ENCODE measurements around the gene PGGHG. TPM values are rescaled to one million over a fixed set of nuclear protein-coding genes. Genes with fewer than 3 reads are reported as not detected.

PGGHG gene
- polyA plus RNA-seq, 3 donors = 1.6 to 82.9 (median 2.1) TPM

DNA sequence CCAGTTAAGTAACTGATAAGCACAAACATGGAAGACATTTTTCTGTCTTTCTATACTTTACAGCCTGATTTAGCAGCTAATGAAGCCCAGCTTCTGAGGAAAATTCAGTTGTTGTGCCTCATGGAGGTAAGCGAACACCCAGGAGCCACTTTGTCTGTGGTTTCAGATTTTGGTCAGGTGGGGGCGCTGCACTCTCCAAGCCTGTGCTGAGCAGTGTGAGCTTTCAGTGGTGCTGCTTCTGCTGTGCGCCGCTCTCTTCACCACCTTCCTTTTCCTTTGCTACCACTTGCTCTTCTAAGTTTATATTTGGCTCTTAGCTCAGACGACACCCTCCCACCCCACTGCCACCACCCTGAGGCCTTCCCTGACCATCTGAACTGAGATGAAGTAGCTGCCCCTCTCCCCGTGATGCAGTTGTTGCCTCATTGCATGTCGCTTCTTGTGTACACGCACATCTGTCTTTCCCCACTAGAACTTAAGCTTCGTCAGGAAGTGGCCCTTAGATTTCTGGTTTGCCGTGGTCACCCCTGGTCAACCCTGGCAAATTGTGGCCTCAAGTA lies 38.1 kb upstream of the PGGHG start:
- no peaks in the 10 kb centered on the region for H3K27me3 ChIP-seq (ENCODE audit: control insufficient read depth in 2 of 2, insufficient read depth in 2 of 2, low read length in 2 of 2)
- Mint-ChIP-seq H3K4me3 (no peak overlapping the region), H3K36me3 (peaks cover 75 to 81% of the 10 kb centered on the region in 2 donors), H3K9me3 (no peaks in the 10 kb centered on the region), H3K27me3 (ENCODE audit: low read depth in 3 of 3) (no peaks in the 10 kb centered on the region), H3K27ac (peak overlapping the region in 3 of 7 donors; percentile 60 to 84 (median 65)), H3K4me1 (no peaks in the 10 kb centered on the region)
- no peaks in the 10 kb centered on the region for H3K4me1 ChIP-seq (ENCODE audit: control insufficient read depth in 1 of 2, insufficient read depth in 2 of 2, low read length in 2 of 2)
- intact Hi-C loops (cut with micrococcal nuclease) = loop anchor here (5.0 kb wide), 4 partner anchors 36 to 106 kb away; partner anchors contain the start of genes IFITM2 (in 1 of the 2) and PGGHG (in 1 of the 2)
- H3K9ac ChIP-seq (ENCODE audit: insufficient read depth, low read length, poor library complexity, severe bottlenecking) = no peak overlapping the region
- H3K79me2 ChIP-seq (ENCODE audit: insufficient read depth, low read length) = no peaks in the 10 kb centered on the region
- TF ChIP-seq, protein P1, sequence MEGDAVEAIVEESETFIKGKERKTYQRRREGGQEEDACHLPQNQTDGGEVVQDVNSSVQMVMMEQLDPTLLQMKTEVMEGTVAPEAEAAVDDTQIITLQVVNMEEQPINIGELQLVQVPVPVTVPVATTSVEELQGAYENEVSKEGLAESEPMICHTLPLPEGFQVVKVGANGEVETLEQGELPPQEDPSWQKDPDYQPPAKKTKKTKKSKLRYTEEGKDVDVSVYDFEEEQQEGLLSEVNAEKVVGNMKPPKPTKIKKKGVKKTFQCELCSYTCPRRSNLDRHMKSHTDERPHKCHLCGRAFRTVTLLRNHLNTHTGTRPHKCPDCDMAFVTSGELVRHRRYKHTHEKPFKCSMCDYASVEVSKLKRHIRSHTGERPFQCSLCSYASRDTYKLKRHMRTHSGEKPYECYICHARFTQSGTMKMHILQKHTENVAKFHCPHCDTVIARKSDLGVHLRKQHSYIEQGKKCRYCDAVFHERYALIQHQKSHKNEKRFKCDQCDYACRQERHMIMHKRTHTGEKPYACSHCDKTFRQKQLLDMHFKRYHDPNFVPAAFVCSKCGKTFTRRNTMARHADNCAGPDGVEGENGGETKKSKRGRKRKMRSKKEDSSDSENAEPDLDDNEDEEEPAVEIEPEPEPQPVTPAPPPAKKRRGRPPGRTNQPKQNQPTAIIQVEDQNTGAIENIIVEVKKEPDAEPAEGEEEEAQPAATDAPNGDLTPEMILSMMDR (IDR thresholded peaks at IDR 0.05) = peak; percentile 79
- H3K4me3 ChIP-seq (replicated peaks in 1 of 3; ENCODE audit: low read depth in 2 of 3, low read length in 3 of 3) = no peak overlapping the region
- WGBS (ENCODE audit: insufficient coverage) = 92% methylated on average over 5 of the region's 10 CpGs
- H3K9me3 ChIP-seq (replicated peaks in 1 of 2; ENCODE audit: control insufficient read depth in 1 of 2, insufficient read depth in 1 of 2, low read length in 2 of 2) = no peaks in the 10 kb centered on the region
- H3K27ac ChIP-seq (ENCODE audit: low read depth in 1 of 2, low read length in 2 of 2) = no peak overlapping the region
- peak; percentile 43 to 59 (median 57) for DNase-seq
- H3K36me3 ChIP-seq (replicated peaks in 1 of 2; ENCODE audit: control insufficient read depth in 1 of 2, insufficient read depth in 2 of 2, low read length in 2 of 2) = peaks cover 78 to 80% of the 10 kb centered on the region in 2 donors
- H2AFZ ChIP-seq (ENCODE audit: insufficient read depth, low read depth, low read length, poor library complexity, severe bottlenecking) = no peak overlapping the region
- peaks cover 5% of the 10 kb centered on the region for H4K20me1 ChIP-seq (ENCODE audit: insufficient read depth, low read length)
- no peak overlapping the region for H3K4me2 ChIP-seq (replicated peaks; ENCODE audit: extremely low read depth, low read length, poor library complexity, severe bottlenecking)

DNA sequence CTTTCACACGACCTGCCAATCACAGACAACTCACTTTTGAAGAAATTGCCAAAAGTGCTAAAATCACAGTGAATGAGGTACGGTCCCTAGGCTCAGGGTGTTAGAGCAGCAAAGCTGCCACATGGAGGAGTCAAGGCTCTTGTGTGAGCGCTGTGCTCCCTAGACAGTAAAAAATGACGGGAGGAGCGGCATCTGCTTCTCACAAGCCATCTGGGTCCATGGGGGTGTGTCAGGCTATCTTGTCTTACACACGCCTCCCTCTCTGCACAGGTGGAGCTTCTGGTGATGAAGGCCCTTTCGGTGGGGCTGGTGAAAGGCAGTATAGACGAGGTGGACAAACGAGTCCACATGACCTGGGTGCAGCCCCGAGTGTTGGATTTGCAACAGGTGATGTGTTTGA lies 37.4 kb upstream of the PGGHG start:
- no peaks in the 10 kb centered on the region for H3K27me3 ChIP-seq (ENCODE audit: control insufficient read depth in 2 of 2, insufficient read depth in 2 of 2, low read length in 2 of 2)
- no peaks in the 10 kb centered on the region for H3K27me3 Mint-ChIP-seq (ENCODE audit: low read depth in 3 of 3)
- TF ChIP-seq, protein P1 (IDR thresholded peaks at IDR 0.05) = no peak
- H3K79me2 ChIP-seq (ENCODE audit: insufficient read depth, low read length) = no peaks in the 10 kb centered on the region
- H3K27ac Mint-ChIP-seq = peak overlapping the region in 1 of 7 donors; percentile 54
- intact Hi-C loops (cut with micrococcal nuclease) = loop anchor here (5.0 kb wide), 4 partner anchors 36 to 106 kb away; partner anchors contain the start of genes IFITM2 (in 1 of the 2) and PGGHG (in 1 of the 2)
- peaks cover 71 to 72% of the 10 kb centered on the region in 2 donors for H3K36me3 ChIP-seq (replicated peaks in 1 of 2; ENCODE audit: control insufficient read depth in 1 of 2, insufficient read depth in 2 of 2, low read length in 2 of 2)
- 91% methylated on average over 4 of the region's 10 CpGs for WGBS (ENCODE audit: insufficient coverage)
- H3K4me3 ChIP-seq (replicated peaks in 1 of 3; ENCODE audit: low read depth in 2 of 3, low read length in 3 of 3) = no peak overlapping the region
- no peak overlapping the region for H2AFZ ChIP-seq (ENCODE audit: insufficient read depth, low read depth, low read length, poor library complexity, severe bottlenecking)
- H3K9me3 Mint-ChIP-seq = no peaks in the 10 kb centered on the region
- H3K9ac ChIP-seq (ENCODE audit: insufficient read depth, low read length, poor library complexity, severe bottlenecking) = no peak overlapping the region
- no peaks in the 10 kb centered on the region for H4K20me1 ChIP-seq (ENCODE audit: insufficient read depth, low read length)
- H3K4me2 ChIP-seq (replicated peaks; ENCODE audit: extremely low read depth, low read length, poor library complexity, severe bottlenecking) = no peak overlapping the region
- no peak overlapping the region for H3K4me3 Mint-ChIP-seq
- H3K36me3 Mint-ChIP-seq = peaks cover 67 to 74% of the 10 kb centered on the region in 2 donors
- H3K4me1 ChIP-seq (ENCODE audit: control insufficient read depth in 1 of 2, insufficient read depth in 2 of 2, low read length in 2 of 2) = no peaks in the 10 kb centered on the region
- no peak overlapping the region for H3K27ac ChIP-seq (ENCODE audit: low read depth in 1 of 2, low read length in 2 of 2)
- no peak for DNase-seq
- no peaks in the 10 kb centered on the region for H3K4me1 Mint-ChIP-seq
- H3K9me3 ChIP-seq (replicated peaks in 1 of 2; ENCODE audit: control insufficient read depth in 1 of 2, insufficient read depth in 1 of 2, low read length in 2 of 2) = no peaks in the 10 kb centered on the region

All from CD14-positive monocyte (primary cell).